ENCODE measurements around the gene NEURL2.
"Not testable (repeated sequence)": the region's sequence is repeated elsewhere in the genome, so short reads cannot be mapped to it uniquely, and the experiment has no call there.

The NEURL2 gene

GRCh38 chr20:45904583-45905504, 13.8 kb upstream of the NEURL2 start:
- DNase-seq (ENCODE audit: extremely low read depth, low read depth), result no peak
- TF ChIP-seq CTCF (IDR thresholded peaks at IDR 0.05; ENCODE audit: low read depth, low read length, missing control alignments), result no peak
- no peak overlapping the region for H3K4me3 ChIP-seq (replicated peaks; ENCODE audit: low read depth, low read length)

- H3K4me3 ChIP-seq (replicated peaks; ENCODE audit: low read depth, low read length), result no peak overlapping the region
- TF ChIP-seq CTCF (IDR thresholded peaks at IDR 0.05; ENCODE audit: low read depth, low read length, missing control alignments), result no peak
- no peak for DNase-seq (ENCODE audit: extremely low read depth, low read depth)
Measured at GRCh38 chr20:45902199-45902701, 11.2 kb upstream of the NEURL2 start.

- H3K4me3 ChIP-seq (replicated peaks; ENCODE audit: low read depth, low read length); DNase-seq (ENCODE audit: extremely low read depth, low read depth): not testable (repeated sequence)
Measured at GRCh38 chr20:45901332-45901731, 10.3 kb upstream of the NEURL2 start.

GRCh38 chr20:45899046-45899835, 8.2 kb upstream of the NEURL2 start:
- DNase-seq (ENCODE audit: extremely low read depth, low read depth), result no peak
- TF ChIP-seq CTCF (IDR thresholded peaks at IDR 0.05; ENCODE audit: low read depth, low read length, missing control alignments), result no peak
- H3K4me3 ChIP-seq (replicated peaks; ENCODE audit: low read depth, low read length), result no peak overlapping the region

- TF ChIP-seq CTCF (IDR thresholded peaks at IDR 0.05; ENCODE audit: low read depth, low read length, missing control alignments), result no peak
- DNase-seq (ENCODE audit: extremely low read depth, low read depth), result no peak
- no peak overlapping the region for H3K4me3 ChIP-seq (replicated peaks; ENCODE audit: low read depth, low read length)
Measured at GRCh38 chr20:45898285-45898684, 7.3 kb upstream of the NEURL2 start.

GRCh38 chr20:45897692-45898091, 6.7 kb upstream of the NEURL2 start:
- DNase-seq (ENCODE audit: extremely low read depth, low read depth), result no peak
- no peak overlapping the region for H3K4me3 ChIP-seq (replicated peaks; ENCODE audit: low read depth, low read length)
- TF ChIP-seq CTCF (IDR thresholded peaks at IDR 0.05; ENCODE audit: low read depth, low read length, missing control alignments), result no peak

- TF ChIP-seq CTCF (IDR thresholded peaks at IDR 0.05; ENCODE audit: low read depth, low read length, missing control alignments), result no peak
- no peak overlapping the region for H3K4me3 ChIP-seq (replicated peaks; ENCODE audit: low read depth, low read length)
- DNase-seq (ENCODE audit: extremely low read depth, low read depth), result no peak
Measured at GRCh38 chr20:45897289-45897688, 6.3 kb upstream of the NEURL2 start.
